Superior temporal gyrus (tissue), 1 donor: ENCODE data around the gene RIC3.
A peak's percentile ranks its signal among the peaks of the same experiment; 100 is the strongest.
"Not testable (repeated sequence)": the region's sequence is repeated elsewhere in the genome, so short reads cannot be mapped to it uniquely, and the experiment has no call there.

Experiments used
- DNase-seq: peaks from one replicate; pipeline ENCODE4 v3.0.0-alpha.2; 2016; ENCODE audit errors: extremely low spot score

The RIC3 gene

GRCh38 chr11:8190431-8190830, 21.6 kb upstream of the RIC3 start:
- no peak for DNase-seq

GRCh38 chr11:8186429-8186828, 17.6 kb upstream of the RIC3 start:
- DNase-seq: no peak

- no peak for DNase-seq
Observed at GRCh38 chr11:8183111-8183510, 14.3 kb upstream of the RIC3 start.

GRCh38 chr11:8180469-8180868, 11.6 kb upstream of the RIC3 start:
- DNase-seq: no peak

- DNase-seq: no peak
Observed at GRCh38 chr11:8178297-8178696, 9.5 kb upstream of the RIC3 start.

- DNase-seq: no peak
Observed at GRCh38 chr11:8177136-8177535, 8.3 kb upstream of the RIC3 start.

- DNase-seq: no peak
Observed at GRCh38 chr11:8167796-8168195, 1.0 kb downstream of the RIC3 start.

- DNase-seq: no peak
Observed at GRCh38 chr11:8164746-8165145, 4.1 kb downstream of the RIC3 start.

- not testable (repeated sequence) for DNase-seq
Observed at GRCh38 chr11:8161627-8162304, 7.1 kb downstream of the RIC3 start.

- DNase-seq: no peak
Observed at GRCh38 chr11:8156877-8157276, 11.9 kb downstream of the RIC3 start.

GRCh38 chr11:8149726-8150125, 19.1 kb downstream of the RIC3 start:
- no peak for DNase-seq

- no peak for DNase-seq
Observed at GRCh38 chr11:8138526-8138925, 30.3 kb downstream of the RIC3 start.

- DNase-seq: no peak
Observed at GRCh38 chr11:8127447-8127846, 41.4 kb downstream of the RIC3 start.

- no peak for DNase-seq
Observed at GRCh38 chr11:8126649-8127289, 42.1 kb downstream of the RIC3 start.

- no peak for DNase-seq
Observed at GRCh38 chr11:8122173-8122764, 46.6 kb downstream of the RIC3 start.

GRCh38 chr11:8111636-8112035, 57.2 kb downstream of the RIC3 start:
- DNase-seq: peak; percentile 67

GRCh38 chr11:8110396-8110795, 58.4 kb downstream of the RIC3 start:
- no peak for DNase-seq

GRCh38 chr11:8109675-8110074, 59.1 kb downstream of the RIC3 start:
- DNase-seq: no peak

GRCh38 chr11:8108421-8108820, 60.4 kb downstream of the RIC3 start:
- no peak for DNase-seq

GRCh38 chr11:8107642-8108041, 61.2 kb downstream of the RIC3 start:
- DNase-seq: no peak

- DNase-seq: no peak
Observed at GRCh38 chr11:8106679-8107078, 62.1 kb downstream of the RIC3 start.

GRCh38 chr11:8105666-8106065, 63.2 kb downstream of the RIC3 start:
- no peak for DNase-seq

GRCh38 chr11:8105133-8105532, 63.7 kb downstream of the RIC3 start:
- DNase-seq: no peak
